Calu3 (cell line): ENCODE measurements around the gene SNX21. TPM values are rescaled to one million over a fixed set of nuclear protein-coding genes. Genes with fewer than 3 reads are reported as not detected.

Experiments
- Bru-seq: library from RNA; stranded (reverse); fragments of 400-500 nt; gene quantifications from one replicate; lab custom pipeline; 2021; lab: Mats Ljungman, UMichigan
- BruChase-seq, 2 experiments: library from RNA; stranded (reverse); fragments of 400-500 nt; gene quantifications; one replicate each; lab custom pipeline; 2021; lab: Mats Ljungman, UMichigan
- BruUV-seq: library from RNA; stranded (reverse); fragments of 400-500 nt; replicated peaks from 2 replicates; lab custom pipeline; 2021; lab: Mats Ljungman, UMichigan
- CTCF ChIA-PET: fragments of 300-600 bp; sonication (Branson Sonifier 250); formaldehyde crosslinking; loops from one replicate; lab custom pipeline; 2022; ENCODE audit warnings: antibody characterized with exemption; lab: Charles Lee
- DNase-seq: peaks from one replicate; pipeline ENCODE4 v3.0.0; 2022
- H3K27ac Mint-ChIP-seq: one replicate; pipeline ENCODE4 v1.8.0; 2022; ENCODE audit warnings: mixed read lengths; ENCODE audit not compliant: unreplicated experiment
- H3K27me3 Mint-ChIP-seq: one replicate; pipeline ENCODE4 v1.8.0; 2022; ENCODE audit warnings: mixed read lengths; ENCODE audit not compliant: unreplicated experiment
- H3K36me3 Mint-ChIP-seq: one replicate; pipeline ENCODE4 v1.8.0; 2022; ENCODE audit warnings: mild to moderate bottlenecking, moderate library complexity, mixed read lengths; ENCODE audit not compliant: insufficient read depth, unreplicated experiment
- H3K4me1 Mint-ChIP-seq: one replicate; pipeline ENCODE4 v1.8.0; 2022; ENCODE audit warnings: mild to moderate bottlenecking, low read depth, mixed read lengths; ENCODE audit not compliant: unreplicated experiment
- H3K4me3 Mint-ChIP-seq: one replicate; pipeline ENCODE4 v1.8.0; 2022; ENCODE audit warnings: mild to moderate bottlenecking, low read depth, moderate library complexity, mixed read lengths; ENCODE audit not compliant: unreplicated experiment
- H3K9me3 Mint-ChIP-seq: one replicate; pipeline ENCODE4 v1.8.0; 2022; ENCODE audit warnings: low read depth, mixed read lengths; ENCODE audit not compliant: unreplicated experiment
- intact Hi-C: fragments of 100-400 bp; cut with micrococcal nuclease; formaldehyde crosslinking; loops from one replicate; pipeline ENCODE4 v1.10.0; 2022; ENCODE audit not compliant: unreplicated experiment
- long read RNA-seq: library from polyadenylated mRNA; stranded (forward); transcript quantifications from one replicate; pipeline ENCODE4 v2.0.0, GENCODE V29; 2022
- total RNA-seq: library from RNA; stranded (reverse); gene quantifications from 2 replicates; pipeline ENCODE4 v1.2.3, GENCODE V29; 2022
- TF ChIP-seq, protein P1 (sequence below): fragments of 200-600 bp; IDR thresholded peaks from one replicate; pipeline ENCODE4 v1.8.0; 2022; ENCODE audit warnings: antibody characterized with exemption; ENCODE audit not compliant: unreplicated experiment

Gene SNX21, protein sequence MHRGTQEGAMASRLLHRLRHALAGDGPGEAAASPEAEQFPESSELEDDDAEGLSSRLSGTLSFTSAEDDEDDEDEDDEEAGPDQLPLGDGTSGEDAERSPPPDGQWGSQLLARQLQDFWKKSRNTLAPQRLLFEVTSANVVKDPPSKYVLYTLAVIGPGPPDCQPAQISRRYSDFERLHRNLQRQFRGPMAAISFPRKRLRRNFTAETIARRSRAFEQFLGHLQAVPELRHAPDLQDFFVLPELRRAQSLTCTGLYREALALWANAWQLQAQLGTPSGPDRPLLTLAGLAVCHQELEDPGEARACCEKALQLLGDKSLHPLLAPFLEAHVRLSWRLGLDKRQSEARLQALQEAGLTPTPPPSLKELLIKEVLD
- total RNA-seq, result 7.6 and 8.7 TPM in 2 replicates
- percentile 43 among the genes with signal in this experiment for Bru-seq, nascent RNA
- percentile 53 among the genes with signal in this experiment for BruChase-seq, experiment 1, labeled RNA remaining after a 6-hour chase
- BruChase-seq, experiment 2, labeled RNA remaining after a 2-hour chase, result percentile 49 among the genes with signal in this experiment
- long read RNA-seq, partial matches to known transcripts, result 0 of 3 reads
- long read RNA-seq, other reads (novel, unspliced or antisense), result 1 of 3 reads

DNA sequence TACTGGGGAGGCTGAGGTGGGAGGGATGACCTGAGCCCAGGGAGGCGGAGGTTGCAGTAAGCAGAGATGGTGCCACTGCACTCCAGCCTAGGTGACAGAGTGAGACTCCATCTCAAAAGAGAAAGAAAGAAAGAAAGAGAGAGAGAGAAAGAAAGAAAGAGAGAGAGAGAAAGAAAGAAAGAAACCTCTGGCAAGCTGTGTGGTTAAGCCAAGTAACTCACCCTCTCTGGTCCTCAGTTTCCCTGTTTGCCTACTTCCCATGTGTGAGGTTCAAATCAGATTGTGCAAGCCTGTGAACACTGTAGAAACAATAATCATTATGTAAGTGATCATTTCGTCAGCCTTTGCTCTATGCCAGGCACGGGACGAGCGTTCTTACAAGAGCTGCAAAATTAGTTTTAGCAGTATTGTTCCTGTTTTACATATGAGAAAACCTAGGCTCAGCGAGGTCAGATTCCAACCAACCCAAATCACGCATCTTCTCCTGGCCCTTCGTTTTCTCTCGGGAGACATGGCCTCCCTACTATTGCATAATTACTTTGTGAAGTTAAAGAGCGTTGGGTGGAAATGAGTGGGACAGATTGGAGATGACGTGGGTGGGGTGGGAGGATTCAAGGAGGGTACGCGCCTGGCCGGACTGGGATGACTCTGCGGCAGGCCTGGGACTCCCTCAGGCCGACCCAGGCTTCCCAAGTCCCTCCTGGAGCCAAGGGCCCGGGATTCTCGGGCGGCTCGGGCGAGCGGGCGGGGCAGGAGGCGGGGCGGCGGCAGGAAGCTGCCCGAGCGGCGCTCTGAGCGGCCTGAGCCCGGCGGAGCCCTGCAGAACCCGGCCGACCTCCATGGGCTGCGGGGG lies at the start of gene SNX21:
Gene SNX21 (plus strand): TSS at position 770 of the 853 bp plus-strand sequence. CDS start 121 bp downstream, outside the sequence.
- Mint-ChIP-seq H3K36me3 (peaks cover 31% of the 10 kb centered on the region), H3K27ac (peak within 1 kb of the TSS; percentile 67), H3K4me1 (peaks cover 8% of the 10 kb centered on the region), H3K4me3 (peak within 1 kb of the TSS; percentile 86), H3K27me3 (no peaks in the 10 kb centered on the region), H3K9me3 (no peaks in the 10 kb centered on the region)
- TF ChIP-seq, protein P1, sequence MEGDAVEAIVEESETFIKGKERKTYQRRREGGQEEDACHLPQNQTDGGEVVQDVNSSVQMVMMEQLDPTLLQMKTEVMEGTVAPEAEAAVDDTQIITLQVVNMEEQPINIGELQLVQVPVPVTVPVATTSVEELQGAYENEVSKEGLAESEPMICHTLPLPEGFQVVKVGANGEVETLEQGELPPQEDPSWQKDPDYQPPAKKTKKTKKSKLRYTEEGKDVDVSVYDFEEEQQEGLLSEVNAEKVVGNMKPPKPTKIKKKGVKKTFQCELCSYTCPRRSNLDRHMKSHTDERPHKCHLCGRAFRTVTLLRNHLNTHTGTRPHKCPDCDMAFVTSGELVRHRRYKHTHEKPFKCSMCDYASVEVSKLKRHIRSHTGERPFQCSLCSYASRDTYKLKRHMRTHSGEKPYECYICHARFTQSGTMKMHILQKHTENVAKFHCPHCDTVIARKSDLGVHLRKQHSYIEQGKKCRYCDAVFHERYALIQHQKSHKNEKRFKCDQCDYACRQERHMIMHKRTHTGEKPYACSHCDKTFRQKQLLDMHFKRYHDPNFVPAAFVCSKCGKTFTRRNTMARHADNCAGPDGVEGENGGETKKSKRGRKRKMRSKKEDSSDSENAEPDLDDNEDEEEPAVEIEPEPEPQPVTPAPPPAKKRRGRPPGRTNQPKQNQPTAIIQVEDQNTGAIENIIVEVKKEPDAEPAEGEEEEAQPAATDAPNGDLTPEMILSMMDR, result no peak
- no TSS peak for BruUV-seq
- intact Hi-C loops, result no loop called here
- DNase-seq, result peak; percentile 86
- CTCF ChIA-PET, result interaction anchor here (1.1 to 1.5 kb wide), 2 partner anchors 8 to 9 kb away, joined by 3 to 4 read pairs; no protein-coding TSS in a partner anchor

DNA sequence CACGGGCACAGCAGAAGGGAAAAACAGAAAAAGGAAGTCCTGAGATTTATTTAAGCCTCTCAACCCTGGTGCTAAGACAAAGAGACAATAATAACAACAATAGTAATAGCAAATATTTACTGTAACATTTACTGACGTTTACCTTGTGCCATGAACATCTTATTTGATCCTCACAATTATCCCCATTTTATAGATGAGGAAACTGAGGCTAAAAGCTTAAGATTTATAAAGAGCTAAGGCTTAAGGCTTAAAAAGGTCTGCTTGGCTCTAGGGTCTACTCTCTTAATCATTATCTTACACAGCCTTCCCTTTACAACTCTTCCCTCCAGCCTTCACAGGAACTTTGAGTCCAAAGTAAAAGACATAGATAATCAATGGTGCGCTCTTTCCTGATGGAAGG lies 45.2 kb upstream of the SNX21 start:
- Mint-ChIP-seq H3K27me3 (peaks cover 14% of the 10 kb centered on the region), H3K27ac (no peak overlapping the region), H3K36me3 (peaks cover 21% of the 10 kb centered on the region), H3K9me3 (no peaks in the 10 kb centered on the region), H3K4me3 (no peak overlapping the region), H3K4me1 (peaks cover 21% of the 10 kb centered on the region)
- CTCF ChIA-PET, result interaction anchor here (0.9 to 2.7 kb wide), 3 partner anchors 9 to 30 kb away, joined by 3 to 17 read pairs (median 3); no protein-coding TSS in a partner anchor
- TF ChIP-seq, protein P1, result no peak
- intact Hi-C loops, result no loop called here
- no peak for DNase-seq
- BruUV-seq, result no TSS peak

DNA sequence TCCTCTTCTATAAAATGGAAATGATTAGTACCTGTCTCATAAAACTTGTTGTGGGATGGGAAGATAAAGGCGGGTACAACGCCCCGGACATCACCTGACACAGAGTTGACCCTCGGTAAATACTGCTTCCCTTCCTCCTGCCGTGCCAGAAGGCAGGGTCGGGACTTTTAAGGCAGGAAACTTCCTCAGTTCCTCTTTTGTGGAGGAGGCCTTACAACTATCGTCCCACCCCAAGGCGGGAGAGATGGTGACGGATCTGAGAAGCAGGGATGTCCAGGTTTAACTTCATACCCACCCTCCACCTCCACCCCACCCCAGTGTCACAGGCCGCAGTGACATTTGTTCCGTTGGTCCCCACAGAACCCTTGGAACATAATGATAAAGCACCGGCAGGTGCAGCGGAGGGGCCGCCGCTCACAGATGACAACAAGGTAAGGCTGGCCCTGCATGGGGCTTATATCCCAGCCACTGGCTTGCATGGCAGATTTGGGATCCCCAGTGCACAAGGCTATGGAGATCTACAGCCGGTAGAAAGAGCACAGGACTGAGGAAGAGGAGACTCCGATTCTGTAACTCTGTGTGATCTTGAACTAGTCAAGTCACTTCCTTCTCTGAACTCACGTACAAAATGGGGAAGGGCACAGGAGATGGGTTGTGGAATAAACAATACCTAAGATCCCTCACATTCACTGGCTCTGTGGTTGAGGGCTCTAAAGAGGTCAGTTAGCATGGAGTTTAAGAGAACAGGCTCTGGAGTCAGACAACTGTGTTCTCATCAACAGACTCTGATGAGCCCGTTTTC lies 41.1 kb upstream of the SNX21 start:
- H3K27me3 Mint-ChIP-seq, result peaks cover 14% of the 10 kb centered on the region
- peaks cover 40% of the 10 kb centered on the region for H3K36me3 Mint-ChIP-seq
- intact Hi-C loops, result no loop called here
- H3K4me1 Mint-ChIP-seq, result peaks cover 8% of the 10 kb centered on the region
- no peaks in the 10 kb centered on the region for H3K9me3 Mint-ChIP-seq
- H3K27ac Mint-ChIP-seq, result peak overlapping the region; percentile 85
- BruUV-seq, result TSS peak; percentile 64
- no peak for DNase-seq
- TF ChIP-seq, protein P1, result no peak
- peak overlapping the region; percentile 76 for H3K4me3 Mint-ChIP-seq
- CTCF ChIA-PET, result interaction anchor here (1.3 to 1.4 kb wide), 2 partner anchors 12 to 13 kb away, joined by 7 to 11 read pairs; no protein-coding TSS in a partner anchor
